Neuronal stem cell (in vitro differentiated cells): Measurements from ENCODE around the gene CNIH2.

Experiments
- DNase-seq: peaks from one replicate; pipeline ENCODE4 v3.0.0-alpha.2; 2013; ENCODE audit warnings: low spot score
- H2AFZ ChIP-seq: one replicate; pipeline ENCODE4 v1.6.1; 2013; ENCODE audit warnings: mild to moderate bottlenecking, low read length, inconsistent platforms
- H2AK5ac ChIP-seq: 2 replicates; pipeline ENCODE4 v1.6.1; 2013; ENCODE audit warnings: low read depth, mild to moderate bottlenecking, inconsistent platforms, low read length, moderate library complexity, mixed read lengths
- H2BK120ac ChIP-seq: 2 replicates; pipeline ENCODE4 v1.6.1; 2013; ENCODE audit warnings: low read depth, mild to moderate bottlenecking, inconsistent platforms, low read length, moderate library complexity, mixed read lengths
- H2BK12ac ChIP-seq: one replicate; pipeline ENCODE4 v1.6.1; 2013; ENCODE audit warnings: low read length, inconsistent platforms
- H2BK15ac ChIP-seq: 2 replicates; pipeline ENCODE4 v1.6.1; 2013; ENCODE audit warnings: mild to moderate bottlenecking, low read length, inconsistent platforms, mixed read lengths
- H2BK5ac ChIP-seq: one replicate; pipeline ENCODE4 v1.6.1; 2013; ENCODE audit warnings: inconsistent platforms, mild to moderate bottlenecking, low read length, moderate library complexity
- H3K14ac ChIP-seq: one replicate; pipeline ENCODE4 v1.6.1; 2013; ENCODE audit warnings: low read length, inconsistent platforms
- H3K18ac ChIP-seq: 2 replicates; pipeline ENCODE4 v1.6.1; 2013; ENCODE audit warnings: low read length, inconsistent platforms
- H3K23ac ChIP-seq: 2 replicates; pipeline ENCODE4 v1.6.1; 2013; ENCODE audit warnings: low read depth, mild to moderate bottlenecking, mixed read lengths, low read length, inconsistent platforms; ENCODE audit not compliant: poor library complexity
- H3K27ac ChIP-seq: replicated peaks from 3 replicates; pipeline ENCODE4 v1.5.1; 2013; ENCODE audit warnings: low read length, inconsistent platforms
- H3K27me3 ChIP-seq, 3 experiments: 2 replicates each; pipeline ENCODE4 v1.6.1; 2013; ENCODE audit warnings: low read length in 3 of 3, mild to moderate bottlenecking in 2 of 3, inconsistent platforms in 1 of 3, low read depth in 1 of 3, mixed read lengths in 1 of 3, moderate library complexity in 1 of 3; ENCODE audit not compliant: control insufficient read depth in 3 of 3, insufficient read depth in 3 of 3
- H3K36me3 ChIP-seq, 2 donors: replicated peaks in 1 of 2; 2 replicates each; pipeline ENCODE4 v1.6.1; 2013; ENCODE audit warnings: low read length in 2 of 2; ENCODE audit not compliant: control insufficient read depth in 2 of 2, insufficient read depth in 2 of 2
- H3K4ac ChIP-seq: 2 replicates; pipeline ENCODE4 v1.6.1; 2013; ENCODE audit warnings: inconsistent platforms, mild to moderate bottlenecking, low read length, moderate library complexity
- H3K4me1 ChIP-seq, 2 donors: 1 replicate in 1 of 2; 2 replicates in 1 of 2; pipeline ENCODE4 v1.6.1; 2013; ENCODE audit warnings: low read length in 2 of 2, low read depth in 1 of 2; ENCODE audit not compliant: control insufficient read depth in 2 of 2, insufficient read depth in 1 of 2
- H3K4me2 ChIP-seq: one replicate; pipeline ENCODE4 v1.6.1; 2013; ENCODE audit warnings: mild to moderate bottlenecking, low read length, inconsistent platforms; ENCODE audit not compliant: insufficient read depth, poor library complexity, severe bottlenecking
- H3K4me3 ChIP-seq, 2 donors: 2 replicates each; pipeline ENCODE4 v1.5.1; 2013; ENCODE audit warnings: low read length in 2 of 2, mild to moderate bottlenecking in 2 of 2, inconsistent platforms in 1 of 2, moderate library complexity in 1 of 2
- H3K79me1 ChIP-seq: one replicate; pipeline ENCODE4 v1.6.1; 2013; ENCODE audit warnings: low read depth, mild to moderate bottlenecking, inconsistent platforms, low read length, moderate library complexity
- H3K9ac ChIP-seq: one replicate; pipeline ENCODE4 v1.6.1; 2013; ENCODE audit warnings: mild to moderate bottlenecking, low read depth, low read length, inconsistent platforms; ENCODE audit not compliant: poor library complexity
- H3K9me3 ChIP-seq, 2 donors: replicated peaks in 1 of 2; 2 replicates each; pipeline versions ENCODE3 to v1.6.1; 2013; ENCODE audit warnings: low read length in 2 of 2, mild to moderate bottlenecking in 2 of 2, inconsistent platforms in 1 of 2, low read depth in 1 of 2, mixed read lengths in 1 of 2, moderate library complexity in 1 of 2; ENCODE audit not compliant: control insufficient read depth in 2 of 2, insufficient read depth in 1 of 2
- H4K8ac ChIP-seq: one replicate; pipeline ENCODE4 v1.6.1; 2013; ENCODE audit warnings: low read depth, mild to moderate bottlenecking, inconsistent platforms, low read length, moderate library complexity
- H4K91ac ChIP-seq: one replicate; pipeline ENCODE4 v1.6.1; 2013; ENCODE audit warnings: low read length, low read depth, mild to moderate bottlenecking, inconsistent platforms; ENCODE audit not compliant: poor library complexity
- WGBS, 2 donors: extraction: QIAGEN DNeasy Blood & Tissue Kit; methylation state at CpG; one replicate each; pipeline ENCODE4 v1.1.7; 2013; ENCODE audit warnings: missing lambda C conversion rate in 2 of 2, mixed read lengths in 1 of 2; ENCODE audit not compliant: insufficient read length in 2 of 2, insufficient replicate concordance in 1 of 2; ENCODE audit errors: extremely low coverage in 2 of 2; 5-methylcytosine and 5-hydroxymethylcytosine counted together

CNIH2 gene

GRCh38 chr11:66278363-66279091 is 552 bp downstream of the CNIH2 start:
- peaks cover 2% of the 10 kb centered on the region for H3K79me1 ChIP-seq
- H3K27ac ChIP-seq, result no peak overlapping the region
- H3K36me3 ChIP-seq, result peaks cover 22 to 54% of the 10 kb centered on the region in 2 donors
- H3K4me2 ChIP-seq, result peak overlapping the region; percentile 99
- no peaks in the 10 kb centered on the region for H3K27me3 ChIP-seq
- no peak for DNase-seq
- peak overlapping the region; percentile 85 for H3K18ac ChIP-seq
- no peak overlapping the region for H2BK120ac ChIP-seq
- peak overlapping the region; percentile 72 for H4K91ac ChIP-seq
- H2BK12ac ChIP-seq, result no peak overlapping the region
- WGBS, 2 donors, result no CpG with 5 or more reads among the region's 45 CpGs
- H3K4ac ChIP-seq, result no peak overlapping the region
- H2AK5ac ChIP-seq, result peak overlapping the region; percentile 84
- peak overlapping the region; percentile 77 for H3K9ac ChIP-seq
- peak overlapping the region; percentile 66 for H2BK5ac ChIP-seq
- peak overlapping the region; percentile 75 to 83 for H3K4me3 ChIP-seq
- no peak overlapping the region for H4K8ac ChIP-seq
- H3K14ac ChIP-seq, result no peak overlapping the region
- H2BK15ac ChIP-seq, result peak overlapping the region; percentile 91
- H3K23ac ChIP-seq, result no peak overlapping the region
- H2AFZ ChIP-seq, result no peak overlapping the region
- no peaks in the 10 kb centered on the region for H3K9me3 ChIP-seq
- peaks cover 30 to 45% of the 10 kb centered on the region in 2 donors for H3K4me1 ChIP-seq

- Histone ChIP-seq H3K4me3 (peak overlapping the region; percentile 2 to 75), H3K27ac (no peak overlapping the region)
Observed at GRCh38 chr11:66279092-66279734, 1.2 kb downstream of the CNIH2 start.

GRCh38 chr11:66280428-66280827 is 2.5 kb downstream of the CNIH2 start:
- no peak overlapping the region for H2BK120ac ChIP-seq
- H3K36me3 ChIP-seq, result peaks cover 16 to 53% of the 10 kb centered on the region in 2 donors
- H2AK5ac ChIP-seq, result peak overlapping the region; percentile 68
- H3K4me2 ChIP-seq, result no peak overlapping the region
- H3K4ac ChIP-seq, result no peak overlapping the region
- peaks cover 2% of the 10 kb centered on the region for H3K79me1 ChIP-seq
- no peak overlapping the region for H3K27ac ChIP-seq
- no peaks in the 10 kb centered on the region for H3K27me3 ChIP-seq
- H3K23ac ChIP-seq, result no peak overlapping the region
- H2BK12ac ChIP-seq, result no peak overlapping the region
- peaks cover 30 to 45% of the 10 kb centered on the region in 2 donors for H3K4me1 ChIP-seq
- H4K91ac ChIP-seq, result no peak overlapping the region
- no peaks in the 10 kb centered on the region for H3K9me3 ChIP-seq
- no peak overlapping the region for H3K14ac ChIP-seq
- no peak overlapping the region for H4K8ac ChIP-seq
- WGBS, 2 donors, result no CpG with 5 or more reads among the region's 14 CpGs
- DNase-seq, result no peak
- no peak overlapping the region for H2AFZ ChIP-seq
- no peak overlapping the region for H2BK5ac ChIP-seq
- no peak overlapping the region for H3K9ac ChIP-seq
- no peak overlapping the region for H2BK15ac ChIP-seq
- H3K18ac ChIP-seq, result no peak overlapping the region
- no peak overlapping the region for H3K4me3 ChIP-seq

More at GRCh38 chr11:66279092-66279734, 1.2 kb downstream of the CNIH2 start:
- Histone ChIP-seq H3K18ac (no peak overlapping the region), H2AFZ (no peak overlapping the region), H2BK5ac (peak overlapping the region; percentile 66), H3K9me3 (no peaks in the 10 kb centered on the region), H3K4ac (no peak overlapping the region), H3K23ac (no peak overlapping the region), H3K14ac (peak overlapping the region; percentile 8), H3K4me1 (peaks cover 30 to 45% of the 10 kb centered on the region in 2 donors), H3K9ac (no peak overlapping the region), H3K4me2 (peak overlapping the region; percentile 99), H2BK12ac (peak overlapping the region; percentile 10), H2BK120ac (no peak overlapping the region), H2AK5ac (peak overlapping the region; percentile 61), H3K36me3 (peaks cover 18 to 52% of the 10 kb centered on the region in 2 donors), H4K91ac (no peak overlapping the region), H3K79me1 (peaks cover 2% of the 10 kb centered on the region), H4K8ac (no peak overlapping the region), H3K27me3 (no peaks in the 10 kb centered on the region), H2BK15ac (peak overlapping the region; percentile 91)
- DNase-seq, result no peak
- WGBS, 2 donors, result no CpG with 5 or more reads among the region's 15 CpGs

- no peak overlapping the region for H4K91ac ChIP-seq
- H2BK120ac ChIP-seq, result no peak overlapping the region
- H2BK12ac ChIP-seq, result no peak overlapping the region
- H3K4me1 ChIP-seq, result peaks cover 30 to 45% of the 10 kb centered on the region in 2 donors
- H3K27me3 ChIP-seq, result no peaks in the 10 kb centered on the region
- no peak overlapping the region for H3K4ac ChIP-seq
- no peak overlapping the region for H3K4me2 ChIP-seq
- no peak for DNase-seq
- H2BK5ac ChIP-seq, result no peak overlapping the region
- no peak overlapping the region for H3K9ac ChIP-seq
- WGBS, 2 donors, result no CpG with 5 or more reads among the region's 6 CpGs
- no peak overlapping the region for H3K18ac ChIP-seq
- H3K9me3 ChIP-seq, result no peaks in the 10 kb centered on the region
- no peak overlapping the region for H3K4me3 ChIP-seq
- no peak overlapping the region for H3K27ac ChIP-seq
- no peak overlapping the region for H3K23ac ChIP-seq
- H4K8ac ChIP-seq, result no peak overlapping the region
- H2BK15ac ChIP-seq, result no peak overlapping the region
- no peak overlapping the region for H2AFZ ChIP-seq
- peak overlapping the region; percentile 68 for H2AK5ac ChIP-seq
- H3K14ac ChIP-seq, result no peak overlapping the region
- peaks cover 18 to 53% of the 10 kb centered on the region in 2 donors for H3K36me3 ChIP-seq
- H3K79me1 ChIP-seq, result peaks cover 2% of the 10 kb centered on the region
Observed at GRCh38 chr11:66281001-66281400, 3.0 kb downstream of the CNIH2 start.
